Stimulated activated CD4-positive, alpha-beta T cell treated with anti-CD3 and anti-CD28 coated beads, TNF-alpha, amount 100 ng/mL, for 4 hours (primary cell): ENCODE measurements around the gene PHLDA2.

ENCODE experiments used
- DNase-seq, 3 experiments: peaks; one replicate each; pipeline ENCODE4 v3.0.0-alpha.2; 2020; ENCODE audit warnings: low read depth in 3 of 3

The PHLDA2 gene

GRCh38 chr11:2882396-2883110 is 46.7 kb downstream of the PHLDA2 start:
- no peak for DNase-seq

- no peak for DNase-seq
Measured at GRCh38 chr11:2881981-2882375, 47.2 kb downstream of the PHLDA2 start.

- DNase-seq, result no peak
Measured at GRCh38 chr11:2881076-2881980, 47.9 kb downstream of the PHLDA2 start.

- DNase-seq, result no peak
Measured at GRCh38 chr11:2880646-2881045, 48.6 kb downstream of the PHLDA2 start.

- no peak for DNase-seq
Measured at GRCh38 chr11:2878782-2879181, 50.4 kb downstream of the PHLDA2 start.
